Tongue (tissue), 1 donor: ENCODE data around the gene HBS1L. TPM values are rescaled to one million over a fixed set of nuclear protein-coding genes. Genes with fewer than 3 reads are reported as not detected.

Source experiments
- total RNA-seq: library from RNA; depleted of rRNA; stranded (reverse); fragments of >200 nt; gene quantifications from one replicate; pipeline ENCODE4 v1.2.3, GENCODE V29; 2014

HBS1L gene
- total RNA-seq, 1 donor from 2014 or later = 98.5 TPM

Other genes with a start within 250 kb of the HBS1L start
- gene ALDH8A1, start 104.7 kb downstream of the HBS1L start, total RNA-seq = not detected
- 1.3 TPM for gene MYB, start 126.5 kb upstream of the HBS1L start, total RNA-seq